A549 (cell line): ENCODE measurements around the gene TRIM9. TPM values are rescaled to one million over a fixed set of nuclear protein-coding genes. Genes with fewer than 3 reads are reported as not detected.

Experiments
- ATAC-seq, 2 experiments: fragments of 200-7000 bp in 1 of 2; fragments of >200 bp in 1 of 2; cut with Nextera tagmentation in 1 of 2; cut with Tn5 transposase in 1 of 2; 3 replicates each; pipeline versions ENCODE4 v1.8.0 to v1.9.1; 2018 to 2020; ENCODE audit warnings: mild to moderate bottlenecking in 1 of 2, moderate library complexity in 1 of 2
- CTCF ChIA-PET: fragments of 300-600 bp; sonication (Branson Sonifier 250); formaldehyde crosslinking; extraction: SDS; loops from one replicate; lab custom pipeline; 2021; ENCODE audit warnings: antibody characterized with exemption, inconsistent platforms; lab: Yijun Ruan, JAX
- POLR2A ChIA-PET: fragments of 350-600 bp; formaldehyde crosslinking; extraction: SDS; loops from one replicate; lab custom pipeline; 2021; ENCODE audit warnings: antibody characterized with exemption, inconsistent platforms; lab: Yijun Ruan, JAX
- DNase-seq, 2 experiments: peaks; one replicate each; pipeline versions ENCODE4 v3.0.0 to v3.0.0-alpha.2; 2011 to 2016; ENCODE audit warnings: low read depth in 1 of 2, low spot score in 1 of 2
- FAIRE-seq: peaks from 2 replicates; lab custom pipeline; 2011; peaks lifted over from hg19 to GRCh38; lab: Jason Lieb, UNC
- H3K27ac ChIP-seq, 2 experiments: fragments of >200 bp; sonication (Bioruptor Twin); formaldehyde crosslinking; 3 replicates each; pipeline ENCODE4 v1.5.1; 2016 to 2017
- H3K4me1 ChIP-seq: fragments of >200 bp; sonication (Bioruptor Twin); formaldehyde crosslinking; 3 replicates; pipeline ENCODE4 v1.6.1; 2016
- H3K4me2 ChIP-seq: fragments of >200 bp; sonication (Bioruptor Twin); formaldehyde crosslinking; 3 replicates; pipeline ENCODE4 v1.6.1; 2016
- H3K4me3 ChIP-seq: fragments of >200 bp; sonication (Bioruptor Twin); formaldehyde crosslinking; 3 replicates; pipeline ENCODE4 v1.5.1; 2016
- H3K9me3 ChIP-seq: fragments of >200 bp; sonication (Bioruptor Twin); formaldehyde crosslinking; 3 replicates; pipeline ENCODE4 v1.6.1; 2016
- ATOH8 ChIP-seq: fragments of 250-450 bp; sonication (Bioruptor Pico); IDR thresholded peaks from 2 replicates; pipeline ENCODE4 v1.5.0; 2020; ENCODE audit warnings: low read depth, mild to moderate bottlenecking, moderate library complexity
- BCL3 ChIP-seq: fragments of >200 bp; sonication (Bioruptor Twin); formaldehyde crosslinking; IDR thresholded peaks from 3 replicates; pipeline ENCODE4 v1.6.1; 2016
- BHLHE40 ChIP-seq: IDR thresholded peaks from 2 replicates; pipeline ENCODE4 v1.6.1; 2012; ENCODE audit warnings: low read depth, low read length, inconsistent platforms
- CBX2 ChIP-seq: fragments of 200-600 bp; sonication (generic); IDR thresholded peaks from 2 replicates; pipeline ENCODE4 v1.6.1; 2016; ENCODE audit warnings: low read depth, mild to moderate bottlenecking, borderline replicate concordance
- CEBPB ChIP-seq, 2 experiments: fragments of >200 bp in 1 of 2; sonication (Bioruptor Twin) in 1 of 2; formaldehyde crosslinking in 1 of 2; IDR thresholded peaks; 2 replicates each; pipeline ENCODE4 v1.6.1; 2012 to 2016
- E2F6 ChIP-seq: IDR thresholded peaks from 2 replicates; pipeline ENCODE4 v1.6.1; 2012; ENCODE audit warnings: low read depth, borderline replicate concordance
- EHF ChIP-seq: fragments of 250-450 bp; sonication (Bioruptor Pico); IDR thresholded peaks from 2 replicates; pipeline ENCODE4 v1.5.0; 2020; ENCODE audit warnings: mild to moderate bottlenecking
- EP300 ChIP-seq, 2 experiments: fragments of >200 bp; sonication (Bioruptor Twin); formaldehyde crosslinking; IDR thresholded peaks; 2 replicates in 1 of 2; 3 replicates in 1 of 2; pipeline ENCODE4 v1.6.1; 2016 to 2017
- ESRRA ChIP-seq: fragments of 150-350 bp; IDR thresholded peaks from 2 replicates; pipeline ENCODE4 v1.6.1; 2014; ENCODE audit warnings: mild to moderate bottlenecking, low read length, borderline replicate concordance
- FOSL2 ChIP-seq, 2 experiments: fragments of 450-650 bp in 1 of 2; fragments of >200 bp in 1 of 2; sonication (Bioruptor Twin) in 1 of 2; formaldehyde crosslinking; IDR thresholded peaks; 2 replicates each; pipeline versions ENCODE4 v1.5.0 to v1.6.1; 2016 to 2020; ENCODE audit warnings: mild to moderate bottlenecking in 1 of 2, moderate library complexity in 1 of 2
- FOXS1 ChIP-seq: fragments of 250-450 bp; sonication (Bioruptor Pico); IDR thresholded peaks from 2 replicates; pipeline ENCODE4 v1.5.0; 2020; ENCODE audit warnings: mild to moderate bottlenecking, moderate library complexity
- GATA3 ChIP-seq: IDR thresholded peaks from 2 replicates; pipeline ENCODE4 v1.6.1; 2012; ENCODE audit warnings: borderline replicate concordance
- HEYL ChIP-seq: fragments of 250-450 bp; sonication (Bioruptor Pico); IDR thresholded peaks from 2 replicates; pipeline ENCODE4 v1.8.0; 2021; ENCODE audit warnings: mild to moderate bottlenecking, moderate library complexity
- HOXA7 ChIP-seq: fragments of 250-450 bp; sonication (Bioruptor Pico); IDR thresholded peaks from 2 replicates; pipeline ENCODE4 v1.5.0; 2020; ENCODE audit warnings: mild to moderate bottlenecking, moderate library complexity
- HOXB13 ChIP-seq: fragments of 250-450 bp; sonication (Bioruptor Pico); IDR thresholded peaks from 2 replicates; pipeline ENCODE4 v1.5.0; 2020; ENCODE audit warnings: low read depth, mild to moderate bottlenecking, moderate library complexity
- HOXB5 ChIP-seq: fragments of 250-450 bp; sonication (Bioruptor Pico); IDR thresholded peaks from 2 replicates; pipeline ENCODE4 v1.5.0; 2020; ENCODE audit warnings: mild to moderate bottlenecking, moderate library complexity
- JUN ChIP-seq, 2 experiments: fragments of >200 bp; sonication (Bioruptor Twin); formaldehyde crosslinking; IDR thresholded peaks; 2 replicates in 1 of 2; 3 replicates in 1 of 2; pipeline ENCODE4 v1.6.1; 2016 to 2017
- JUNB ChIP-seq: fragments of >200 bp; sonication (Bioruptor Twin); formaldehyde crosslinking; IDR thresholded peaks from 2 replicates; pipeline ENCODE4 v1.6.1; 2016
- MAFK ChIP-seq: fragments of 450-650 bp; IDR thresholded peaks from 2 replicates; pipeline ENCODE4 v1.6.1; 2014; ENCODE audit not compliant: partially characterized antibody
- MAX ChIP-seq: IDR thresholded peaks from 2 replicates; pipeline ENCODE4 v1.6.1; 2012
- NFE2L2 ChIP-seq: fragments of 150-350 bp; conservative IDR thresholded peaks from 2 replicates; pipeline ENCODE4 v1.6.1; 2014; ENCODE audit warnings: low read length
- PBX3 ChIP-seq: IDR thresholded peaks from 2 replicates; pipeline ENCODE4 v1.6.1; 2012
- PHF8 ChIP-seq: fragments of 200-600 bp; sonication (generic); IDR thresholded peaks from 2 replicates; pipeline ENCODE4 v1.6.1; 2016; ENCODE audit warnings: low read depth, mild to moderate bottlenecking, antibody characterized with exemption, moderate library complexity, borderline replicate concordance
- RCOR1 ChIP-seq: fragments of 150-350 bp; IDR thresholded peaks from 2 replicates; pipeline ENCODE4 v1.6.1; 2014; ENCODE audit warnings: antibody characterized with exemption, low read length, low read depth
- RFX5 ChIP-seq: fragments of 450-650 bp; IDR thresholded peaks from 2 replicates; pipeline ENCODE4 v1.7.1; 2014; ENCODE audit warnings: antibody characterized with exemption, mild to moderate bottlenecking, moderate library complexity
- RNF2 ChIP-seq: fragments of 200-600 bp; sonication (generic); IDR thresholded peaks from 2 replicates; pipeline ENCODE4 v1.6.1; 2016; ENCODE audit warnings: low read depth, mild to moderate bottlenecking, antibody characterized with exemption, moderate library complexity, borderline replicate concordance
- SMC3 ChIP-seq: fragments of >200 bp; sonication (Bioruptor Twin); formaldehyde crosslinking; IDR thresholded peaks from 3 replicates; pipeline ENCODE4 v1.6.1; 2018; ENCODE audit warnings: inconsistent platforms
- ZC3H11A ChIP-seq: fragments of 450-650 bp; IDR thresholded peaks from 2 replicates; pipeline ENCODE4 v1.6.1; 2014; ENCODE audit warnings: antibody characterized with exemption, mild to moderate bottlenecking
- ZFP36 ChIP-seq: fragments of 450-650 bp; IDR thresholded peaks from 2 replicates; pipeline ENCODE4 v1.6.1; 2014; ENCODE audit warnings: borderline replicate concordance; ENCODE audit not compliant: partially characterized antibody
- ZNF302 ChIP-seq: fragments of 250-450 bp; sonication (Bioruptor Pico); IDR thresholded peaks from 2 replicates; pipeline ENCODE4 v1.9.0; 2021; ENCODE audit warnings: inconsistent platforms, mild to moderate bottlenecking, moderate library complexity
- WGBS: methylation state at CpG from one replicate; pipeline ENCODE4 v1.1.6; 2017; ENCODE audit errors: missing lambda C conversion rate; 5-methylcytosine and 5-hydroxymethylcytosine counted together
- polyA plus RNA-seq, 4 experiments: library from polyadenylated mRNA; depleted of rRNA in 3 of 4; stranded (reverse); fragments of >200 nt; fragmentation: RNase III in 1 of 4; extraction: RNeasy Plus Mini Kit Qiagen cat#74134 plus additional on column Dnase treatment in 1 of 4; gene quantifications; 2 replicates in 3 of 4; 3 replicates in 1 of 4; pipeline ENCODE4 v1.2.3, GENCODE V29; 2011 to 2017

TRIM9 gene
- polyA plus RNA-seq, 2 of the 4 experiments (the other 2 are of a cell fraction), result 5.4 to 21.2 TPM

- 75% methylated on average over 4 of the region's 4 CpGs for WGBS
- TF ChIP-seq ATOH8, result peak; percentile 89; the same call in 1 of the 2 replicates
- 0 out of 2 replicates have a peak, but pooled peaks have one; percentile 14 for TF ChIP-seq FOXS1 (CRISPR knock-in tag)
- 0 out of 2 replicates have a peak, but pooled peaks have one; percentile 59 for TF ChIP-seq HOXB5
- TF ChIP-seq HOXB13 (CRISPR knock-in tag), result peak; percentile 87; the same call in 1 of the 2 replicates
- 0 out of 2 replicates have a peak, but pooled peaks have one; percentile 48 for TF ChIP-seq ZNF302 (CRISPR knock-in tag)
- 0 out of 2 replicates have a peak, but pooled peaks have one; percentile 52 for TF ChIP-seq HEYL (CRISPR knock-in tag)
- TF ChIP-seq RFX5, result no peak
- TF ChIP-seq HOXA7 (CRISPR knock-in tag), result 0 out of 2 replicates have a peak, but pooled peaks have one; percentile 34
- no peak for TF ChIP-seq PHF8
- peak; percentile 80 for TF ChIP-seq EHF
- DNase-seq (no peak), ATAC-seq (no peak), FAIRE-seq (no peak)
- Histone ChIP-seq H3K9me3 (no peaks in the 10 kb centered on the region), H3K4me2 (peak overlapping the region; percentile 19; the same call in 1 of the 3 replicates), H3K27ac (0 out of 6 replicates have a peak overlapping the region, but pooled peaks of 1 of the 2 experiments have one; percentile 6), H3K4me3 (no peak overlapping the region), H3K4me1 (peaks cover 22% of the 10 kb centered on the region)
- ChIA-PET POLR2A (no interaction called here), CTCF (interaction anchor here (1.5 kb wide), 1 partner anchor 16 kb away, joined by 4 read pairs; no protein-coding TSS in a partner anchor)
These were observed 157.1 kb downstream of the TRIM9 start for GRCh38 chr14:50937800-50938199.

GRCh38 chr14:50937325-50937724 is 157.6 kb downstream of the TRIM9 start:
- DNase-seq (no peak), ATAC-seq (no peak), FAIRE-seq (no peak)
- TF ChIP-seq CBX2 (no peak), GATA3 (no peak), HOXB13 (CRISPR knock-in tag) (no peak), JUNB (0 out of 2 replicates have a peak, but pooled peaks have one; percentile 8), E2F6 (no peak), CEBPB (IDR thresholded peaks at IDR 0.05) (0 out of 4 replicates have a peak, but pooled peaks of 1 of the 2 experiments have one; percentile 14), RFX5 (no peak), ZFP36 (no peak), FOSL2 (IDR thresholded peaks at IDR 0.05) (no peak), FOSL2 (CRISPR knock-in tag; IDR thresholded peaks at IDR 0.05) (peak; percentile 56), SMC3 (no peak), JUN (IDR thresholded peaks at IDR 0.05) (no peak), PHF8 (no peak), ZNF302 (CRISPR knock-in tag) (no peak), ZC3H11A (no peak)
- POLR2A ChIA-PET, result interaction anchor here (1.9 kb wide), 1 partner anchor 18 kb away, joined by 4 read pairs; no protein-coding TSS in a partner anchor
- Histone ChIP-seq H3K4me2 (peak overlapping the region; percentile 19; the same call in 1 of the 3 replicates), H3K4me1 (peaks cover 20% of the 10 kb centered on the region), H3K4me3 (no peak overlapping the region), H3K9me3 (no peaks in the 10 kb centered on the region), H3K27ac (0 out of 6 replicates have a peak overlapping the region, but pooled peaks of 1 of the 2 experiments have one; percentile 6)
- 52% methylated on average over 2 of the region's 2 CpGs for WGBS
- CTCF ChIA-PET, result interaction anchor here (1.3 kb wide), 1 partner anchor 18 kb away, joined by 4 read pairs; no protein-coding TSS in a partner anchor

- DNase-seq, result no peak
- CTCF ChIA-PET, result interaction anchor here (0.7 to 1.3 kb wide), 2 partner anchors 8 to 19 kb away, joined by 3 to 4 read pairs; no protein-coding TSS in a partner anchor
- POLR2A ChIA-PET, result interaction anchor here (1.9 kb wide), 1 partner anchor 19 kb away, joined by 4 read pairs; no protein-coding TSS in a partner anchor
- WGBS, result 92% methylated on average over 2 of the region's 2 CpGs
- Histone ChIP-seq H3K4me1 (peaks cover 20% of the 10 kb centered on the region), H3K4me3 (no peak overlapping the region), H3K27ac (no peak overlapping the region), H3K4me2 (peak overlapping the region; percentile 19; the same call in 1 of the 3 replicates), H3K9me3 (no peaks in the 10 kb centered on the region)
- no peak for FAIRE-seq
- ATAC-seq, result no peak
- TF ChIP-seq MAFK (no peak), ESRRA (no peak), BHLHE40 (no peak), RCOR1 (no peak), BCL3 (no peak), RNF2 (no peak), FOSL2 (IDR thresholded peaks at IDR 0.05) (no peak), FOSL2 (CRISPR knock-in tag; IDR thresholded peaks at IDR 0.05) (no peak), PBX3 (no peak), MAX (no peak), EP300 (IDR thresholded peaks at IDR 0.05) (no peak), NFE2L2 (no peak)
These were observed 158.0 kb downstream of the TRIM9 start for GRCh38 chr14:50936882-50937281.
